GM12892 (cell line): Measurements from ENCODE around the gene PTPN20.

Experiments used
- POLR2A ChIP-seq: IDR thresholded peaks from 2 replicates; pipeline ENCODE4 v1.6.1; 2011; ENCODE audit warnings: low read depth, low read length, control low read depth
- TAF1 ChIP-seq: IDR thresholded peaks from 2 replicates; pipeline ENCODE4 v1.6.1; 2011; ENCODE audit warnings: low read depth, mild to moderate bottlenecking, control low read depth, low read length, borderline replicate concordance

DNA sequence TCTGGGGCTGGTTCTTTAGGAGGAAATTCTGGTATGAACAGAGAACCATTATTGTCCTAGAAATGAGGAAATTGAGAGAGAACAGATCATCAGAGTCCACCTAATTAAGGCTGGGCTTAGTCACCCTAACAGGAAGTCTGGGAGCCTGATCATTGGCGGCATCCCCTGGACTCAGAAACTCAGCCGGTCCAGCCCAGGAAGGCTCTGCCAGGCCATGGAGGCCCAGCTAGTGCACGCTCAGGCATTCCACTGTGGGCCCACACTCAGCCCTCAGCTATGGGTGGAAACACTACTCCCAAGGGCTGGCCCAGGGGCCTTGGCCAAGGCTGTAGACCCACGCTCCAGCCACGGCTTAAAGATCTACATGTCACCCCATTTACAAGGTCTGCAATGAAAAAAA lies 109.2 kb downstream of the PTPN20 start:
- TF ChIP-seq POLR2A (no peak), TAF1 (no peak)
